HG03066 (cell line): ENCODE results near the gene NANOS3.

Experiments used
- ATAC-seq: cut with Tn5 transposase; IDR thresholded peaks from one replicate; pipeline ENCODE4 v1.9.1; 2021; ENCODE audit warnings: low read depth; ENCODE audit not compliant: unreplicated experiment

NANOS3 gene

GRCh38 chr19:13882836-13883235, 5.9 kb downstream of the NANOS3 start:
- ATAC-seq = no peak

GRCh38 chr19:13883516-13884064, 6.7 kb downstream of the NANOS3 start:
- ATAC-seq = no peak

GRCh38 chr19:13884726-13885591, 8.0 kb downstream of the NANOS3 start:
- ATAC-seq = no peak

- no peak for ATAC-seq
Measured at GRCh38 chr19:13885826-13886365, 9.0 kb downstream of the NANOS3 start.

GRCh38 chr19:13887018-13887436, 10.1 kb downstream of the NANOS3 start:
- ATAC-seq = no peak

GRCh38 chr19:13887517-13887916, 10.6 kb downstream of the NANOS3 start:
- ATAC-seq = no peak

- no peak for ATAC-seq
Measured at GRCh38 chr19:13888281-13888680, 11.3 kb downstream of the NANOS3 start.

- no peak for ATAC-seq
Measured at GRCh38 chr19:13890136-13890535, 13.2 kb downstream of the NANOS3 start.

GRCh38 chr19:13892870-13893269, 15.9 kb downstream of the NANOS3 start:
- ATAC-seq = no peak

GRCh38 chr19:13894552-13894951, 17.6 kb downstream of the NANOS3 start:
- ATAC-seq = no peak

GRCh38 chr19:13896227-13896626, 19.3 kb downstream of the NANOS3 start:
- no peak for ATAC-seq

- ATAC-seq = no peak
Measured at GRCh38 chr19:13899393-13899792, 22.5 kb downstream of the NANOS3 start.

GRCh38 chr19:13899912-13900584, 23.1 kb downstream of the NANOS3 start:
- no peak for ATAC-seq

GRCh38 chr19:13902993-13903555, 26.1 kb downstream of the NANOS3 start:
- ATAC-seq = no peak

GRCh38 chr19:13905634-13906520, 28.9 kb downstream of the NANOS3 start, which contains the start of the genes BRME1 and CC2D1A:
Gene BRME1, minus strand, starts transcription at chr19:13906117. Its CDS starts 1,225 bp downstream, at chr19:13904892.
Gene CC2D1A, plus strand, starts transcription at chr19:13906201. Its CDS starts 241 bp downstream, at chr19:13906442.
- ATAC-seq = peak; percentile 87

- no peak for ATAC-seq
Measured at GRCh38 chr19:13906521-13906904, 29.6 kb downstream of the NANOS3 start.

GRCh38 chr19:13906910-13907309, 30.0 kb downstream of the NANOS3 start:
- ATAC-seq = no peak

GRCh38 chr19:13908674-13909073, 31.7 kb downstream of the NANOS3 start:
- ATAC-seq = no peak

GRCh38 chr19:13909430-13909829, 32.5 kb downstream of the NANOS3 start:
- ATAC-seq = no peak

- no peak for ATAC-seq
Measured at GRCh38 chr19:13913352-13913751, 36.4 kb downstream of the NANOS3 start.
